Measurements from ENCODE around the gene MED8.

DNA sequence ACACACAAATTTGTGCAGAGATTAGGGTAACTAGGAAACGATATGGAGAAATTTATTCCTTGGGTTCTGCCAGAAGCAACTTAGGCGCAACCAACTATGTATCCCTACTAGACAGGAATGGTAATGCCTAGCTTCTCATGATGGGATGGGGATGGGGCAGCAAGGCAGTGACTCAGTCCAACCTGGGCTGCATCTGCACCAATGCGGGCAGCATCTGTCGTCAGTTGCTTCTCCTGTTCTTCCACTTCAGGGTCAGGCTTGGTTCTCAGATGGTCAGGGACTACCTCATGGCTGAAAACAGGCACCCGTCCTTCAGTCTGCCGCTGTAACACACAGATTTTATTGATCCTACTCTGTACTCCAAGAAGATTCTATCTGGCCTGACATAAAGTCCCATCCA, 2.9 kb downstream of the MED8 start:
- TF ChIP-seq, protein P1, sequence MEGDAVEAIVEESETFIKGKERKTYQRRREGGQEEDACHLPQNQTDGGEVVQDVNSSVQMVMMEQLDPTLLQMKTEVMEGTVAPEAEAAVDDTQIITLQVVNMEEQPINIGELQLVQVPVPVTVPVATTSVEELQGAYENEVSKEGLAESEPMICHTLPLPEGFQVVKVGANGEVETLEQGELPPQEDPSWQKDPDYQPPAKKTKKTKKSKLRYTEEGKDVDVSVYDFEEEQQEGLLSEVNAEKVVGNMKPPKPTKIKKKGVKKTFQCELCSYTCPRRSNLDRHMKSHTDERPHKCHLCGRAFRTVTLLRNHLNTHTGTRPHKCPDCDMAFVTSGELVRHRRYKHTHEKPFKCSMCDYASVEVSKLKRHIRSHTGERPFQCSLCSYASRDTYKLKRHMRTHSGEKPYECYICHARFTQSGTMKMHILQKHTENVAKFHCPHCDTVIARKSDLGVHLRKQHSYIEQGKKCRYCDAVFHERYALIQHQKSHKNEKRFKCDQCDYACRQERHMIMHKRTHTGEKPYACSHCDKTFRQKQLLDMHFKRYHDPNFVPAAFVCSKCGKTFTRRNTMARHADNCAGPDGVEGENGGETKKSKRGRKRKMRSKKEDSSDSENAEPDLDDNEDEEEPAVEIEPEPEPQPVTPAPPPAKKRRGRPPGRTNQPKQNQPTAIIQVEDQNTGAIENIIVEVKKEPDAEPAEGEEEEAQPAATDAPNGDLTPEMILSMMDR (IDR thresholded peaks at IDR 0.05) = no peak
- no peak for TF ChIP-seq EZH2 (IDR thresholded peaks at IDR 0.05)

Data from neural progenitor cell (in vitro differentiated cells).